GM12878 (cell line): ENCODE results near the gene ATP6V1G2. TPM values are rescaled to one million over a fixed set of nuclear protein-coding genes. Genes with fewer than 3 reads are reported as not detected.
A peak's percentile ranks its signal among the peaks of the same experiment; 100 is the strongest.

Experiments used
- ATAC-seq: fragments of 200-7000 bp; cut with Tn5 transposase; 3 replicates; pipeline ENCODE4 v1.9.1; 2020; ENCODE audit warnings: mild to moderate bottlenecking, moderate library complexity
- BruUV-seq: library from RNA; stranded (reverse); fragments of 400-500 nt; replicated peaks from 2 replicates; lab custom pipeline; 2021; lab: Mats Ljungman, UMichigan
- CTCF ChIA-PET: fragments of 300-600 bp; sonication (Branson Sonifier 250); formaldehyde crosslinking; extraction: SDS; loops from one replicate; lab custom pipeline; 2021; ENCODE audit warnings: inconsistent platforms; lab: Yijun Ruan, JAX
- POLR2A ChIA-PET: fragments of 350-600 bp; formaldehyde crosslinking; extraction: SDS; loops from one replicate; lab custom pipeline; 2021; ENCODE audit warnings: inconsistent platforms; lab: Charles Lee
- RAD21 ChIA-PET: fragments of 300-600 bp; sonication (Branson Sonifier 250); formaldehyde crosslinking; loops from one replicate; lab custom pipeline; 2023; ENCODE audit warnings: antibody characterized with exemption; ENCODE audit not compliant: unreplicated experiment; lab: Charles Lee
- SMC1A ChIA-PET: fragments of 300-600 bp; sonication (Branson Sonifier 250); formaldehyde crosslinking; loops from one replicate; lab custom pipeline; 2023; ENCODE audit not compliant: unreplicated experiment, uncharacterized antibody; lab: Charles Lee
- DNase-seq: peaks from one replicate; pipeline ENCODE4 v3.0.0-alpha.2; 2011; ENCODE audit warnings: low read depth, low spot score
- FAIRE-seq: peaks from 3 replicates; lab custom pipeline; 2011; peaks lifted over from hg19 to GRCh38; lab: Jason Lieb, UNC
- H2AFZ ChIP-seq: 2 replicates; pipeline ENCODE4 v1.6.0; 2011; ENCODE audit warnings: low read depth, low read length, control low read depth; ENCODE audit not compliant: control insufficient read depth
- H3K27ac ChIP-seq: 2 replicates; pipeline ENCODE4 v1.5.1; 2011; ENCODE audit warnings: control low read depth; ENCODE audit not compliant: control insufficient read depth, insufficient read depth
- H3K27me3 ChIP-seq, 2 experiments: replicated peaks in 1 of 2; 2 replicates each; pipeline versions ENCODE4 v1.6.0 to v1.6.1; 2011; ENCODE audit warnings: low read length in 1 of 2; ENCODE audit not compliant: control insufficient read depth in 2 of 2, insufficient read depth in 2 of 2
- H3K36me3 ChIP-seq, 2 experiments: 2 replicates each; pipeline ENCODE4 v1.5.1; 2011; ENCODE audit warnings: low read length in 1 of 2; ENCODE audit not compliant: control insufficient read depth in 2 of 2, insufficient read depth in 2 of 2
- H3K4me1 ChIP-seq: 2 replicates; pipeline ENCODE4 v1.6.1; 2011; ENCODE audit warnings: mild to moderate bottlenecking, low read length, moderate library complexity, mixed read lengths; ENCODE audit not compliant: control insufficient read depth, insufficient read depth
- H3K4me2 ChIP-seq: 2 replicates; pipeline ENCODE4 v1.6.0; 2011; ENCODE audit warnings: control low read depth; ENCODE audit not compliant: control insufficient read depth, insufficient read depth
- H3K4me3 ChIP-seq: fragments of 200-600 bp; sonication (generic); 2 replicates; pipeline ENCODE4 v1.5.1; 2016
- H3K79me2 ChIP-seq: 2 replicates; pipeline ENCODE4 v1.6.0; 2011; ENCODE audit warnings: low read length; ENCODE audit not compliant: control insufficient read depth, insufficient read depth
- H3K9ac ChIP-seq: 2 replicates; pipeline ENCODE4 v1.8.0; 2011; ENCODE audit warnings: low read length, control low read depth, mixed read lengths; ENCODE audit not compliant: control insufficient read depth, insufficient read depth
- H3K9me3 ChIP-seq: replicated peaks from 3 replicates; pipeline ENCODE4 v1.5.1; 2011; ENCODE audit warnings: mild to moderate bottlenecking, low read length; ENCODE audit not compliant: control insufficient read depth, insufficient read depth
- H4K20me1 ChIP-seq: 2 replicates; pipeline ENCODE4 v1.6.0; 2011; ENCODE audit not compliant: control insufficient read depth, insufficient read depth
- CBX3 ChIP-seq: fragments of 200-600 bp; sonication (generic); IDR thresholded peaks from 2 replicates; pipeline ENCODE4 v1.6.1; 2016; ENCODE audit warnings: low read depth, borderline replicate concordance
- IRF5 ChIP-seq: fragments of 450-650 bp; IDR thresholded peaks from 2 replicates; pipeline ENCODE4 v1.6.1; 2017; ENCODE audit warnings: borderline replicate concordance
- JUNB ChIP-seq: IDR thresholded peaks from 2 replicates; pipeline ENCODE4 v1.6.1; 2016; ENCODE audit warnings: antibody characterized with exemption, mild to moderate bottlenecking
- MYC ChIP-seq: IDR thresholded peaks from 2 replicates; pipeline ENCODE4 v1.6.1; 2011; ENCODE audit warnings: mild to moderate bottlenecking, low read length, moderate library complexity, inconsistent platforms; ENCODE audit not compliant: insufficient read depth, insufficient replicate concordance, insufficient read length, severe bottlenecking
- NBN ChIP-seq: fragments of 450-650 bp; IDR thresholded peaks from 2 replicates; pipeline ENCODE4 v1.6.1; 2016
- NR2F1 ChIP-seq: fragments of 450-650 bp; conservative IDR thresholded peaks from 2 replicates; pipeline ENCODE4 v1.6.1; 2017; ENCODE audit warnings: mild to moderate bottlenecking
- RELA ChIP-seq: fragments of 450-650 bp; IDR thresholded peaks from 2 replicates; pipeline ENCODE4 v1.8.0; 2014; ENCODE audit warnings: borderline replicate concordance; ENCODE audit not compliant: partially characterized antibody
- SIN3A ChIP-seq: IDR thresholded peaks from 2 replicates; pipeline ENCODE4 v1.6.1; 2012; ENCODE audit warnings: low read depth, low read length, improper control_type of control experiment
- SMAD1 ChIP-seq: fragments of 450-650 bp; IDR thresholded peaks from 2 replicates; pipeline ENCODE4 v1.6.1; 2018; ENCODE audit warnings: mild to moderate bottlenecking, low read depth; ENCODE audit not compliant: partially characterized antibody
- SREBF1 ChIP-seq: IDR thresholded peaks from 2 replicates; pipeline ENCODE4 v1.6.1; 2012; ENCODE audit warnings: mild to moderate bottlenecking, low read length
- STAT1 ChIP-seq: fragments of 450-650 bp; conservative IDR thresholded peaks from 2 replicates; pipeline ENCODE4 v1.6.1; 2014; ENCODE audit warnings: antibody characterized with exemption, mild to moderate bottlenecking
- ZNF217 ChIP-seq: fragments of 450-650 bp; IDR thresholded peaks from 2 replicates; pipeline ENCODE4 v1.6.1; 2017; ENCODE audit warnings: antibody characterized with exemption, mild to moderate bottlenecking
- ZNF622 ChIP-seq: fragments of 450-650 bp; IDR thresholded peaks from 2 replicates; pipeline ENCODE4 v1.6.1; 2017; ENCODE audit warnings: mild to moderate bottlenecking, inconsistent platforms
- WGBS: methylation state at CpG from one replicate; pipeline ENCODE4 v1.1.6; 2016; ENCODE audit warnings: low lambda C conversion rate; ENCODE audit not compliant: insufficient replicate concordance, insufficient coverage; ENCODE audit errors: missing lambda C conversion rate; 5-methylcytosine and 5-hydroxymethylcytosine counted together
- in situ Hi-C: fragments of 300-500 bp; cut with MboI; formaldehyde crosslinking; loops from 9 replicates; pipeline ENCODE4 v1.14.3; 2018; ENCODE audit warnings: mixed read lengths
- intact Hi-C: fragments of 100-400 bp; cut with micrococcal nuclease; formaldehyde crosslinking; loops from one replicate; pipeline ENCODE4 v1.14.2; 2022; ENCODE audit not compliant: unreplicated experiment
- polyA plus RNA-seq, 11 experiments: library from polyadenylated mRNA; depleted of rRNA in 4 of 11; unstranded in 6 of 11; stranded (reverse) in 5 of 11; fragments of >200 nt; fragmentation: Nextera tagmentation in 4 of 11; fragmentation: Illumina TruSeq in 1 of 11; extraction: Ambion mirVana in 4 of 11; extraction: Trizol in 1 of 11; gene quantifications; 1 replicate in 1 of 11; 2 replicates in 10 of 11; pipeline versions ENCODE4 v1.2.1 to v1.2.3, GENCODE V29; 2011 to 2016; ENCODE audit warnings: inconsistent platforms in 2 of 11, missing spikeins in 2 of 11, low read depth in 1 of 11
- total RNA-seq, 4 experiments: library from RNA; depleted of rRNA in 3 of 4; stranded (reverse); fragments of >200 nt in 3 of 4; fragmentation: Illumina TruSeq in 1 of 4; extraction: Trizol in 1 of 4; gene quantifications; 2 replicates each; pipeline versions ENCODE4 v1.2.1 to v1.2.3, GENCODE V29; 2013 to 2021
- TF ChIP-seq, protein P1 (sequence below): fragments of 450-650 bp; IDR thresholded peaks from 2 replicates; pipeline ENCODE4 v1.6.1; 2014; ENCODE audit warnings: mild to moderate bottlenecking
- TF ChIP-seq, protein P2 (sequence below): IDR thresholded peaks from 2 replicates; pipeline ENCODE4 v1.6.1; 2012; ENCODE audit warnings: improper control_type of control experiment, low read depth, low read length; ENCODE audit not compliant: insufficient replicate concordance

The ATP6V1G2 gene
- total and polyA plus RNA-seq, 10 of the 15 experiments (the other 5 are each of a cell fraction or from before 2014, with no cell fraction given), result 0.45 to 8.9 (median 2.8) TPM

- Histone ChIP-seq H3K36me3 (peaks cover 0 to 3% of the 10 kb centered on the region in 2 experiments; a peak in 2 of 4 replicates), H3K4me2 (peak within 1 kb of the TSS; percentile 84), H3K4me1 (peaks cover 67% of the 10 kb centered on the region), H3K9ac (peak within 1 kb of the TSS; percentile 87), H3K27me3 (no peaks in the 10 kb centered on the region), H3K9me3 (no peaks in the 10 kb centered on the region), H4K20me1 (no peaks in the 10 kb centered on the region), H3K79me2 (peaks cover 58% of the 10 kb centered on the region), H3K4me3 (peak within 1 kb of the TSS; percentile 59), H3K27ac (peak within 1 kb of the TSS; percentile 96), H2AFZ (peak within 1 kb of the TSS; percentile 52)
- FAIRE-seq (peak; percentile 18), DNase-seq (no peak), ATAC-seq (peak; percentile 47)
- ChIA-PET RAD21 (interaction anchor here (0.6 to 17.5 kb wide), 7 partner anchors 10 to 24 kb away, joined by 4 to 620 read pairs (median 53); partner anchors contain the start of genes ATP6V1G2, LST1, LTB and NCR3), POLR2A (interaction anchor here (0.7 to 17.1 kb wide), 8 partner anchors 11 to 31 kb away, joined by 3 to 282 read pairs (median 115); partner anchors contain the start of genes ATP6V1G2, DDX39B, LST1 and LTB), CTCF (interaction anchor here (1.2 to 34.8 kb wide), 7 partner anchors 10 to 21 kb away, joined by 3 to 2098 read pairs (median 38); partner anchors contain the start of genes ATP6V1G2, DDX39B, LST1 and LTA), SMC1A (interaction anchor here (18.7 to 45.5 kb wide), 3 partner anchors 12 to 23 kb away, joined by 523 to 1989 read pairs (median 1989); partner anchors contain the start of genes ATP6V1G2, DDX39B, LST1 and LTA)
- in situ Hi-C loops (loop anchor here (25.0 kb wide), 2 partner anchors 1040 to 1390 kb away; partner anchors contain the start of genes BRD2 and HLA-DMA), intact Hi-C loops (no loop called here)
- under 1% methylated on average over 27 of the region's 27 CpGs for WGBS
- no TSS peak for BruUV-seq
- TF ChIP-seq, protein P1, sequence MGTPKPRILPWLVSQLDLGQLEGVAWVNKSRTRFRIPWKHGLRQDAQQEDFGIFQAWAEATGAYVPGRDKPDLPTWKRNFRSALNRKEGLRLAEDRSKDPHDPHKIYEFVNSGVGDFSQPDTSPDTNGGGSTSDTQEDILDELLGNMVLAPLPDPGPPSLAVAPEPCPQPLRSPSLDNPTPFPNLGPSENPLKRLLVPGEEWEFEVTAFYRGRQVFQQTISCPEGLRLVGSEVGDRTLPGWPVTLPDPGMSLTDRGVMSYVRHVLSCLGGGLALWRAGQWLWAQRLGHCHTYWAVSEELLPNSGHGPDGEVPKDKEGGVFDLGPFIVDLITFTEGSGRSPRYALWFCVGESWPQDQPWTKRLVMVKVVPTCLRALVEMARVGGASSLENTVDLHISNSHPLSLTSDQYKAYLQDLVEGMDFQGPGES, result no peak
- TF ChIP-seq MYC (peak; percentile 32), SMAD1 (no peak), STAT1 (no peak; the same call in 1 of the 2 replicates), SREBF1 (no peak), IRF5 (no peak), JUNB (no peak), NBN (peak; percentile 91), ZNF217 (no peak), NR2F1 (peak; percentile 22; the same call in 1 of the 2 replicates), ZNF622 (no peak), SIN3A (no peak), RELA (no peak), CBX3 (no peak)
- TF ChIP-seq, protein P2, sequence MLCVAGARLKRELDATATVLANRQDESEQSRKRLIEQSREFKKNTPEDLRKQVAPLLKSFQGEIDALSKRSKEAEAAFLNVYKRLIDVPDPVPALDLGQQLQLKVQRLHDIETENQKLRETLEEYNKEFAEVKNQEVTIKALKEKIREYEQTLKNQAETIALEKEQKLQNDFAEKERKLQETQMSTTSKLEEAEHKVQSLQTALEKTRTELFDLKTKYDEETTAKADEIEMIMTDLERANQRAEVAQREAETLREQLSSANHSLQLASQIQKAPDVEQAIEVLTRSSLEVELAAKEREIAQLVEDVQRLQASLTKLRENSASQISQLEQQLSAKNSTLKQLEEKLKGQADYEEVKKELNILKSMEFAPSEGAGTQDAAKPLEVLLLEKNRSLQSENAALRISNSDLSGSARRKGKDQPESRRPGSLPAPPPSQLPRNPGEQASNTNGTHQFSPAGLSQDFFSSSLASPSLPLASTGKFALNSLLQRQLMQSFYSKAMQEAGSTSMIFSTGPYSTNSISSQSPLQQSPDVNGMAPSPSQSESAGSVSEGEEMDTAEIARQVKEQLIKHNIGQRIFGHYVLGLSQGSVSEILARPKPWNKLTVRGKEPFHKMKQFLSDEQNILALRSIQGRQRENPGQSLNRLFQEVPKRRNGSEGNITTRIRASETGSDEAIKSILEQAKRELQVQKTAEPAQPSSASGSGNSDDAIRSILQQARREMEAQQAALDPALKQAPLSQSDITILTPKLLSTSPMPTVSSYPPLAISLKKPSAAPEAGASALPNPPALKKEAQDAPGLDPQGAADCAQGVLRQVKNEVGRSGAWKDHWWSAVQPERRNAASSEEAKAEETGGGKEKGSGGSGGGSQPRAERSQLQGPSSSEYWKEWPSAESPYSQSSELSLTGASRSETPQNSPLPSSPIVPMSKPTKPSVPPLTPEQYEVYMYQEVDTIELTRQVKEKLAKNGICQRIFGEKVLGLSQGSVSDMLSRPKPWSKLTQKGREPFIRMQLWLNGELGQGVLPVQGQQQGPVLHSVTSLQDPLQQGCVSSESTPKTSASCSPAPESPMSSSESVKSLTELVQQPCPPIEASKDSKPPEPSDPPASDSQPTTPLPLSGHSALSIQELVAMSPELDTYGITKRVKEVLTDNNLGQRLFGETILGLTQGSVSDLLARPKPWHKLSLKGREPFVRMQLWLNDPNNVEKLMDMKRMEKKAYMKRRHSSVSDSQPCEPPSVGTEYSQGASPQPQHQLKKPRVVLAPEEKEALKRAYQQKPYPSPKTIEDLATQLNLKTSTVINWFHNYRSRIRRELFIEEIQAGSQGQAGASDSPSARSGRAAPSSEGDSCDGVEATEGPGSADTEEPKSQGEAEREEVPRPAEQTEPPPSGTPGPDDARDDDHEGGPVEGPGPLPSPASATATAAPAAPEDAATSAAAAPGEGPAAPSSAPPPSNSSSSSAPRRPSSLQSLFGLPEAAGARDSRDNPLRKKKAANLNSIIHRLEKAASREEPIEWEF, result no peak
Observed at GRCh38 chr6:31572041-31572911, 25.9 kb upstream of the ATP6V1G2 start, which contains the start of gene LTA. Gene LTA (plus strand): TSS chr6:31572289. CDS start chr6:31572743, 454 bp downstream.
